GM18873 (cell line): Measurements from ENCODE around the gene IQCH.
"Not testable (repeated sequence)": the region's sequence is repeated elsewhere in the genome, so short reads cannot be mapped to it uniquely, and the experiment has no call there.

Experiments
- ATAC-seq: cut with Tn5 transposase; IDR thresholded peaks from one replicate; pipeline ENCODE4 v1.9.1; 2021; ENCODE audit warnings: mild to moderate bottlenecking, moderate library complexity, moderate number of reproducible peaks; ENCODE audit not compliant: unreplicated experiment, low FRiP score

Gene IQCH

GRCh38 chr15:67244971-67245478 lies 9.6 kb upstream of the IQCH start:
- ATAC-seq = no peak

GRCh38 chr15:67246606-67247005 lies 8.0 kb upstream of the IQCH start:
- ATAC-seq = not testable (repeated sequence)

- ATAC-seq = no peak
Measured at GRCh38 chr15:67248011-67248505, 6.5 kb upstream of the IQCH start.

GRCh38 chr15:67249830-67250229 lies 4.8 kb upstream of the IQCH start:
- no peak for ATAC-seq

GRCh38 chr15:67251318-67251717 lies 3.3 kb upstream of the IQCH start:
- ATAC-seq = no peak

GRCh38 chr15:67253101-67253500 lies 1.5 kb upstream of the IQCH start:
- ATAC-seq = no peak

GRCh38 chr15:67253549-67254237 lies 893 bp upstream of the IQCH start:
- no peak for ATAC-seq

- no peak for ATAC-seq
Measured at GRCh38 chr15:67256051-67256450, 1.5 kb downstream of the IQCH start.

- ATAC-seq = not testable (repeated sequence)
Measured at GRCh38 chr15:67258412-67258811, 3.8 kb downstream of the IQCH start.

GRCh38 chr15:67259379-67259778 lies 4.8 kb downstream of the IQCH start:
- no peak for ATAC-seq

GRCh38 chr15:67259806-67260205 lies 5.2 kb downstream of the IQCH start:
- ATAC-seq = no peak

GRCh38 chr15:67266870-67267269 lies 12.3 kb downstream of the IQCH start:
- no peak for ATAC-seq

GRCh38 chr15:67267440-67267839 lies 12.9 kb downstream of the IQCH start:
- no peak for ATAC-seq

GRCh38 chr15:67267951-67268941 lies 13.7 kb downstream of the IQCH start:
- ATAC-seq = no peak

- no peak for ATAC-seq
Measured at GRCh38 chr15:67274236-67274635, 19.6 kb downstream of the IQCH start.

- ATAC-seq = no peak
Measured at GRCh38 chr15:67276666-67277065, 22.1 kb downstream of the IQCH start.

GRCh38 chr15:67280217-67280616 lies 25.6 kb downstream of the IQCH start:
- ATAC-seq = no peak

GRCh38 chr15:67281714-67282113 lies 27.1 kb downstream of the IQCH start:
- ATAC-seq = no peak

GRCh38 chr15:67285625-67286024 lies 31.0 kb downstream of the IQCH start:
- not testable (repeated sequence) for ATAC-seq

GRCh38 chr15:67286400-67286799 lies 31.8 kb downstream of the IQCH start:
- not testable (repeated sequence) for ATAC-seq

- ATAC-seq = no peak
Measured at GRCh38 chr15:67290319-67290718, 35.7 kb downstream of the IQCH start.
